Right renal cortex interstitium (tissue), 3 donors: ENCODE results near the gene RGP1. TPM values are rescaled to one million over a fixed set of nuclear protein-coding genes. Genes with fewer than 3 reads are reported as not detected.

Source experiments
- DNase-seq, 3 donors: peaks; one replicate each; pipeline ENCODE4 v3.0.0-alpha.2; 2013; ENCODE audit warnings: low read depth in 3 of 3, low spot score in 2 of 3
- polyA plus RNA-seq, 3 donors: library from polyadenylated mRNA; unstranded; fragments of 120-200 nt; gene quantifications; one replicate each; pipeline ENCODE4 v1.2.1, GENCODE V29; 2013; ENCODE audit not compliant: insufficient read length in 3 of 3

Gene RGP1
- polyA plus RNA-seq, 3 donors: 28.2 to 29.0 (median 28.4) TPM

DNA sequence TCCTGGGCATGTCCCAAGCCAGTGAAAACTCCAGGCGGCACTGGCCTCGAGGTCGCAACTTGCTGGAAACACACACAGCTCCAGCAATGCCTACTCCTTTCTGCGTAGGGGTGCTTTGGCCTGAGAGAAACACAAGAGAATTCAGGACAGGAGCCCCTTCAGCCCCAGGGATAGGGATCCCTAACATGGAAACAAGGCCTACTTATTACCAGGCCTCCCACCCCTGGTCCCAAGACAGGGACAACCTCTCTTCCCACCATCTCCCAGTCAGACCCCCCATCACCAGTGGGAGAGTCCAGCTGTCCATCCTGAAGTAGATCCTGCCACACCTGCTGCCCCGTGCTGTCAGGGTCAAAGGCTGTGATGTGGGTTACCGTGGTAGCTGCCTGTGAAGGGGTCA, 8.8 kb upstream of the RGP1 start:
- no peak for DNase-seq

DNA sequence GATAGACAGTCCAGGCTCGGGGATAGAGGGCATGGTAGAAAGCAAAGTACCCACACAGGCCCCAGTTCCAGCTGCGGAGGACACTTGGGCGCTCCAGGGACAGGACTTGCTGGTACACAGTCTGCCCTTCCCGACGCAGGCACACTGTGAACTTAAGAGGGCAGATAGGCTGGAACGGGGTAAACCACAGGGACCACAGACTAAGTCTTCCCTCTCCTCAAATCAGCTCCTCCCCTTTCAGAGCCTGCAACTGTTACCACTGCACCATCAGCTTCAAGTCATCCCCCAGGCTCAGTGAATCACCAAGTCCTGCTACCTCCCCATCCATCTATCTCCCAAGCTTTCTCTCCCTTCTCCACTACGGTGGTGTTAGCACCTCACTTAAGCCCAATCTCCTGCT, 7.3 kb upstream of the RGP1 start:
- DNase-seq: no peak

DNA sequence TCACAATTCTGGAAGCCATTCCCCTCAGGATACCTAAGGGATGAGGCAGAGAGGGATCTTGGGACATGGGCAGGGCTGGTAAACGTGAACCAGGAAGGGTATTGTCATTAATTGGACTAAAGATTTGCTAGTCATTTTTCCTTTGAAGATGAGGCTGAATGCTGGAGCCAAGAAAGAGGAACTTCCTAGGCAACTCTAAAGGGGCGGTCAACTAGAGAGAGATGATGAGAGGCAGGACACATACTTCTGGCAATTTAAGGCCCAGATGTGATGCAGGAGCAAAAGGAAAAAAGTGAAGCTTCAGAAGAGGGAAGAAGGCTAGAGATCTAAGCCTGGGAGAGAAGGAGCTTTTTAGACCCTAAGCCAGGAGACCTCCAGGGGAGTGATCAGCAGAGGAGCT, 5.6 kb upstream of the RGP1 start:
- DNase-seq: no peak

- DNase-seq: no peak
Measured at GRCh38 chr9:35743880-35744518, 5.1 kb upstream of the RGP1 start.

DNA sequence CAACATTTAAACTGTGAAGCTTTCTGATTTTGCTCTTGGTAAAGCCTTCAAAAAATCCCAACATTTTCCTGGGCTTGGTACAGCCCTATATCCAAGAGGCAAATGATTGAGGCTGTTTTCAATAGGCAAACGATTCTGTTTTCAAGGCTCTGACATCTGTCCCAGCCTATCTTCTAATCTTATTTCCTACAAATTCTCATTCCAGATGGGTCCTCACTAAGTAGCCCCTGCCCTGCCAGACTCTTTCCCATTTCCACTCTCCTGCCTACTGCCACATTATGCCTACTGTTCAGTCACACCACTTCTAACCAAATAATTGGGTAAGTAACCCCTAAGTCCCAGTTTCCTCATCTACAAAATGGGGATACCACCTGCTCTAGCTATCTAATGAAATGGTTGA, 3.5 kb upstream of the RGP1 start:
- DNase-seq: no peak

DNA sequence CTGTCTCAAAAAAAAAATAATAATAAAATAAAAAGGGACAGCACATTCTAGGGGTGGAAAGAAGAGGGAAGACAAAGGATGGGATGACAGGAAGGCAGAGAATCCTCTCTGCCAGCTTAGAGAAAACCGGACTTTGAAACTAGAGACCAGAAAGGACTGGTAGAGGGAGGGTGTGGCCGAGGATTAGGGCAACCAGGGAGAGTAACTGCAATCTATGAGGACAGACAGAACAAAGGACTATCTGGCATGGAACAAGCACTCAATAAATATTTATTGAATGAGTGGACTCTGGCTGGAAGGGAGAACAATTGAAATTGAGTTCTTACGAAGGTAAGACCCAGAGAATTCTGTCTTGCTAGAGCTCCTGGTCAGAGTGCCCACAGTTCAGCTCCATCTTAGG, 2.5 kb upstream of the RGP1 start:
- no peak for DNase-seq

GRCh38 chr9:35748242-35748857, 737 bp upstream of the RGP1 start:
- no peak for DNase-seq

- no peak for DNase-seq
Measured at GRCh38 chr9:35749515-35750255, 598 bp downstream of the RGP1 start.

DNA sequence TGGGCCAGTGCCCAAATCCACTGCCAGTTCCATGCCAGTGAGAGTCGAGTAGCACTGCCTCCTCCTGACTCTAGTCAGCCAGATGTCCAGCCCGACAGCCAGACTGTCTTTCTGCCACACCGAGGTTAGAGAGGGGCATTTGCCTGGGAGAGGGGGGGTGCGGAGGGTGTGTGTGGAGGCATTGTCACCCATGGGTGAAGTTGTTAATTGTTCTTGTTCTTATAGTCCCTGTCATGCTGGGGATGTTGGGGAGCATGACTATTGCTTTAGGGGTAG, 1.1 kb downstream of the RGP1 start:
- no peak for DNase-seq

GRCh38 chr9:35753466-35753865, 4.4 kb downstream of the RGP1 start:
- DNase-seq: no peak

DNA sequence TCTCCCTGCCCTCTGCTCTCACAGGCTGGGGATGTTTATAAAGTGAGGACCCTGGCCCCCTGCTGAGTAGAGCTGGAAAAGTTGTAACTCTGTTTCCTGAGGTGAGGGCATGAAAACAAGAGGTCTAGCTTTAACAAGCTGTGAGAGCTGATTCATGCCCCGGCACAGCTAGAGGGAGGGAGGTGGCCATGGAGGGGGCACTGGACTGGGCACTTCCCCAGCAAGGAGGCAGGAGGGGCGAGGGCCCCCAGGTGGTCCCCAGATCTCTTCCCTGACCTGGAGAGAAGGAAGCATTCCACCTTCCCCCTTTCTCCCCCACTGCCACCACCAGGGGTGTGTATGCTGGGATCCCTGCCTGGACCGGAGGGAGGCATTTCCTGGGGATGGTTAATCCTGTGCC, 5.2 kb downstream of the RGP1 start, which contains the start of gene MSMP:
Gene MSMP (minus strand): TSS at position 13 of the 400 bp plus-strand sequence. CDS start 147 bp downstream, outside the sequence.
- no peak for DNase-seq

DNA sequence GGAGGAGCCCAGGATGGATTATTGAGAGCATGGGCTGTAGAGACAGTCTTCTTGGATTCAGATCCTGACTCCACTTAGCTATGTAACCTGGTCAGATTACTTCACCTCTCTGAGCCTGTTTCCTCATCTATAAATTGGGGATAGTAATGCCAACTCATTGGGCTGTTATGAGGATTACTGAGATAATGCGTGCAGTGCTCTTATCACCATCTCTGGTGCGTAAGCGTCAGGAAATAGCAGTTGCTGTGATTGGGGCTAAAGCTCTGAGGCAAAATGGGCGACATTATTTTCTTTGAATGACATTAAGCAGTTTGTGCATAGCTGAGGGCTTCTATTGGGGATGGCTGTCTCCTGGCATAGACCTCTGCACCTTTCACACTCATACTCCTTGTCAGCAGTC, 6.0 kb downstream of the RGP1 start:
- DNase-seq: no peak

DNA sequence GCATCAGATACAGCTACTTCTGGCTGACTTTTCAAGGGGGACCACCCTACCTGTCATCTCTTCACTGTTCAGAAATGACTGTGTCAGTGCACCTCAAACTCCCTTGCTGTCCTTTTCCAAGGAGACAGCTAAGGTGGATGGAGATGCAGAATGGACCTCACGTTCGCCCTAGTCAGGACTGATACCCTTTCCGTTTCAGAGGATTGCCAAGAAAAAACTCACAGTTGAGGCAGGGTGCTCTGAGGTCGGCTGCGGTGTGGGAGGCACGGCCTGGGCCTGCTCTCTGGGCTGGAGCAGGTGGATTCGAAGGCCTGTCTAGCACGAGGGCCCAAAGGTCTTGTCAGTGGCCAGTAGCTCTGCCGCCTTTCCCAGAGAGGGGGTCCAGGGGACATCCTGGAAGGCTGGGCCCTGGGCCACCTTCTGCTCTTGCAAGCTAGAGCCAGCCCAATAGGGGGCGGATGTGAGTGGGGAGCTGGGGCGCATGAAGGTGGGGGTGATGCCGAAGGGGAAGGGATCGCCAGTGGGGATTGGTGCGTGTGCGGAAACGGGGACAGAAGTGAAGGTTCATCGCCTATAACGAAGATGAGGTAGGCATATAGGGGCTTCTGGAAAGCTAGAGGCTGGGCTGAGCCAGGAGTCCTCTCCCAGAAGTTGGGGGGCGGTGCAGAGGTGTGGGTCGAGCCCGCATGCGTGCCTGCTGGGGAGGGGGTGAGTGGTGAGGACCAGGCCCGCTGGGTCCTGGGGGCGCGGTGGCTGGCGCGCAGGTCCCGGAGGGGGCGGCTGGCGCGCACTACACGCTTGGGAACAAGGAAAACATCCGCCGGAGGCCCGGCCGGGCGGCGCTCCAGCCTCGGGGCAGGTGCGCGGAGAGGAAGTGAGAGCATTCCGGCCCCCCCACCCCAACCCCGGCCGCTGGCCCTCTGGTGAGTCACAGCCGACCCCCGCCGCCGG, 7.5 kb downstream of the RGP1 start:
- DNase-seq: peak in 2 of 3 donors; percentile 38 to 52

DNA sequence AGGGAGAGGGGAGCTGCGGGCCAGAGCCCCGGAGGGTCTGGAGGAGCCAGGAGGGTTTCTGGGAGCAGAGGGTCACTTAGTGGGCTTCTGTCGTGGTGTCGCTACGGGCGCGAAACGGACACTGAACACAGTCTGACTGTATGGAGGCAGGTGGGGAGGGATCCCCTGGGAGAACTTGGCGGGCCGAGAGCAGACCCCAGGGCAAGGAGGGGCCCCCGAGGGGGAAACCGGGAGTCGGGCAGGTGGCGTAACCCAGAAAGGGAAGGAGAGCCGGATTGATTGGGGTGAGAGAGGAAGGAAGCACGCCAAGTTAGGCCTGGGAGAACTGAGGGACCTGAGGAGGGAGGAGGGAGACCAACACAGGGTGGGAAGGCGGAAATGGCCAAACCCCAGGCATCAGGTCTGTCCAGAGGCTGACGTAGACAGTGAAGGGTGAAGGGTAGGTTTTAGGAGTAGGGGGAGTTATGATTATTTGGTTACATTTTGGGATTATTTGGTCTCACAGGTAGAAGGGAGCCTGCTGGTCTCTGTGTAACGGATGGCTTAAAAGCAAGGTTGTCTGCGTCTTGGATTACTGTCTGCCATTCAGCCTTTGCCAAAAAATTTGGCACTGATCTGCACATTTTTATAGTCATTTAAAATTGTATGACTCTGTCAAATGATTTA, 8.3 kb downstream of the RGP1 start:
- DNase-seq: peak in 2 of 3 donors; percentile 31 to 35

DNA sequence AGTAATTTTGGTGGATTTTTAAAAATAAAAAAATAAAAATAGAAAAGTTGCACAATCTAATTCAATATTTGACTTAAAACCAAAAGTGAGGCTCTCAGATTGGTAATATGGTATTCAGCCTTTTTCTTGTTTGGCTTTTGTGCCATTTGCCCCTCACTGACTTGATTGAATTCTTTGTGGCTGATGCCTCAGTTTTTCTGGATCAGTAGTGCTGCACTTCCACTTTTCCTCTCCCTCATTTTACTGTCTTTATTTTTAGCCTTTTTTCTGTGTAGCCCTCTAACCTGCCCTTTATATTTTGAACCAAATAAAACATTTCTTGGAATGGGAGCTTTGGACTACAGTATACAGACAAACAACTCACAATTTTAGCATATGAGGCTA, 8.8 kb downstream of the RGP1 start:
- DNase-seq: no peak

GRCh38 chr9:35758475-35759050, 9.5 kb downstream of the RGP1 start:
- no peak for DNase-seq

GRCh38 chr9:35759795-35760194, 10.7 kb downstream of the RGP1 start:
- DNase-seq: no peak

GRCh38 chr9:35760651-35761050, 11.6 kb downstream of the RGP1 start:
- DNase-seq: no peak

DNA sequence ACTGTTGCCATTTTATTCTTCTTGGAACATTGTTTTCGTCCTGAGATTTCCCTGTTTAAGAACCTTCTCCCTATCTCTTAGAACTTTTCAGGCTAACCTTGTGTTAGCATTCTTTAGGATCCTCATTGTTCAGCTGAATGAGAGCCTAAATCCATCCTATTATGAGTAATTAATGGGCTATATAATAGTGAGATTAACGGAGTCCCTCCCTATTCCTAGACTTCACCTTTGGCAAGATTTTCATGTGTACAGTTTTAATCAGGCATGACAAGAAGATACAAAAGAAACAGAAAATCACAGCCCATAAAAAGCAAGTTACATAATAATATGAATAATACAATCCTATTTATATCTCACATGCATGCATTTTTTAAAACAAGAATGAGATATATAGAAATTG, 14.1 kb downstream of the RGP1 start:
- no peak for DNase-seq

DNA sequence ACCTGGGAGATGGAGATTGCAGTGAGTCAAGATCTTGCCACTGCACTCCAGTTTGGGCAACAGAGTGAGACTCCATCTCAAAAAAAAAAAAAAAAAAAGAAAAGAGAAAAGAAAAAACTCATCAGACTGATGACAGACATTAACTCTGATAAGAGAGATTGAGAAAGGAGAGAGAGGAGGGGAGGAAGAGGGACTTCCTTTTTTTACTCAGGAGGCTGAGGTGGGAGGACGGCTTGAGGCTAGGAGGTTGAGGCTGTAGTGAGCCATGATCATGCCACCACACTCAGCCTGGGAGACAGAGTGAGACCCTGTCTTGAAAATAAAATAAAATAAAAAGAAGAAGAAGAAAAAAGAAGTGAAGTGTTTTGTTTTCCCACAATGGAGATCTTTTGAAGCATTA, 14.7 kb downstream of the RGP1 start:
- DNase-seq: no peak
